Measurements from ENCODE around the gene EGR2.

GRCh38 chr10:62814756-62815380 is 1.3 kb downstream of the EGR2 start:
- TF ChIP-seq SP1 (IDR thresholded peaks at IDR 0.05) (no peak), FOXM1 (IDR thresholded peaks at IDR 0.05; ENCODE audit: borderline replicate concordance) (no peak), SUZ12 (IDR thresholded peaks at IDR 0.05) (no peak), ARNT (IDR thresholded peaks at IDR 0.05) (no peak), L3MBTL2 (conservative IDR thresholded peaks at IDR 0.05) (no peak), ELF4 (IDR thresholded peaks at IDR 0.05) (no peak), FOXA1 (IDR thresholded peaks at IDR 0.05) (no peak), TARDBP (IDR thresholded peaks at IDR 0.05) (no peak), BHLHE40 (IDR thresholded peaks at IDR 0.05; ENCODE audit: borderline replicate concordance) (no peak), NFRKB (IDR thresholded peaks at IDR 0.05) (no peak), HDGF (IDR thresholded peaks at IDR 0.05; ENCODE audit: borderline replicate concordance) (no peak)
